T-helper 1 cell (primary cell): ENCODE measurements around the gene FUT7.

ENCODE experiments used
- DNase-seq, 5 donors: peaks; one replicate each; pipeline ENCODE4 v3.0.0-alpha.2; 2012 to 2020

FUT7 gene

DNA sequence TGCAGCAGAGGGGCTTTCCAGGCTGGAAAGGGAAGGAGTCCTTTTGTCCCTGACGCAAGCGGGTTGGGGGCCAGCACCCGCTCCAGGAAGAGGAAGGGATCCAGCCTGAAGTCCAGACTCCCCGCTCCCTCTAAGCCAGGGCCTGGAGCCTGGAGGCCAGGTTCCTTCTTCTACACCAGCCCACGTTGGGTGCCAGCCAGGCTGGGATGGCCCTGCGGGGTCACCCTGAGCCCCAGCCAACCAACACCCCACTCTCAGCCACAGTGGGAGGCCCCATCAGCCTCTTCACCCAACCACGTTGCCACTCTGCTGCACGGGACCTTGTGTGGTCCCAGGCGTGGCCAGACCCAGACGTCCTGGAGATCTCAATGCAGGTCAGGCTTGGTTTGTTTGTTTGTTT, 970 bp upstream of the FUT7 start:
- peak in 1 of 5 donors; percentile 61 for DNase-seq

- DNase-seq = peak in 1 of 5 donors; percentile 88
These were observed 1.1 kb downstream of the FUT7 start for GRCh38 chr9:137030538-137031527.

- peak in 1 of 5 donors; percentile 51 for DNase-seq
These were observed 1.9 kb downstream of the FUT7 start for GRCh38 chr9:137030006-137030405.

DNA sequence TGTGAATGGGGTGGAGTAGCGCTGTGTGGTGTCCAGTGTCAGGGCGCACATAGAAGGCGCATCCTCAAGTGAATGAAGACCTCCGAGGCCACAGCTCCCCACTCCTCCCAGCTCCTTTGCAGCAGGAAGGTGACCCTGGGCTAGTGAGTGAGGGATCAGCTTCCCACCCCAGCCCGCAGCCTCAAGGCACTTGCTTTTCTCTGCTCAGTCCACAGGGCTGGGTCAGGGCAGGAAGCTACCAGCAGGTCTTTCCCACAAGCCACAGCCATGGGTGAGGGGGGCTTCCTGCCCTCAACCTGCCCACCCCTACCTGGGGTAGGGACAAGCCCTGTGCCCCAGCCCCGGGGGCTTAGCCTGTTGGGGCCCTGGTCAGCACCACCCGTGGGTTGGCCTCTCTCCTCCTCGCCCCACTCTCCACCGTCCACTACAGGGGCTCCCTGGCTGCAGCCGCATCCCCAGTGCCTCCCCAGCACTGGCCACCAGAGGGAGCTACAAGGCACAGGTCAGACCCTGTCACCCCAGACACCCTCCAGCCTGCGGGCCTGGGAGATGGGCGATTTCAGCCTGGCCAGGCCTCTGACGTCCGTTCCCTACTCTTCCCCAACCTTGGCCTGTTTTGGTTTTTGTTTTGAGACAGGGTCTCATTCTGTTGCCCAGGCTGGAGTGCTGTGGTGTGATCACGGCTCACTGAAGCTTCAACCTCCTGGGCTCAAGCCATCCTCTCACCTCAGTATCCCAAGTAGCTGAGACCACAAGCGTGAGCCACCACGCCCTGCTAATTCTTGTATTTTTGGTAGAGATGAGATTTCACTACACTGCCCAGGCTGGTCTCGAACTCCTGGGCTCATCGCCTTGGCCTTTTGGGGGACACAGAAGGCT, 2.6 kb downstream of the FUT7 start:
- DNase-seq = peak; percentile 35 to 80 (median 58)

- peak; percentile 56 to 80 (median 66) for DNase-seq
These were observed 3.4 kb downstream of the FUT7 start for GRCh38 chr9:137028263-137029057.

GRCh38 chr9:137027369-137028262, 4.3 kb downstream of the FUT7 start, which contains the start of gene ABCA2:
Gene ABCA2 (minus strand): TSS chr9:137028237. CDS start chr9:137028140, 97 bp downstream.
- no peak for DNase-seq

DNA sequence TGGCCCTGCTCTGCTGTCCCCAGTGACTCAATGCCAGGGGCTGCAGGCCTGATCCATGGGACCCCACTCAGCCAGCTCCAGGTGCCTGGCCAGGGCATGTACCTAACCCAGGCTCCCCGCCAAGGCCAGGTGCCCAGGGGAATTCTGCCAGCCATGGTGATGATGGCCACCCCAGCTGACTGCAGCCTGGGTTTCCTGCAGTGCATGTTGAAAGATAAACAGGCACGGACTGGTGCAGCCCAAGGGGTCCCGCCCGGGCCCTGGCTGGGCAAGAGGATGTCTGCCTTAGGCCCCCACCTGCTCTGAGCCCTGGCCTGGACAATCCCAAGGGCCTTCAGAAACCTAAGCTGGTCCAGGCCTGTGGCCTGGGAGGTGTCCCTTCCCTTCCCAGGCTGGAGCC, 5.1 kb downstream of the FUT7 start:
- no peak for DNase-seq

DNA sequence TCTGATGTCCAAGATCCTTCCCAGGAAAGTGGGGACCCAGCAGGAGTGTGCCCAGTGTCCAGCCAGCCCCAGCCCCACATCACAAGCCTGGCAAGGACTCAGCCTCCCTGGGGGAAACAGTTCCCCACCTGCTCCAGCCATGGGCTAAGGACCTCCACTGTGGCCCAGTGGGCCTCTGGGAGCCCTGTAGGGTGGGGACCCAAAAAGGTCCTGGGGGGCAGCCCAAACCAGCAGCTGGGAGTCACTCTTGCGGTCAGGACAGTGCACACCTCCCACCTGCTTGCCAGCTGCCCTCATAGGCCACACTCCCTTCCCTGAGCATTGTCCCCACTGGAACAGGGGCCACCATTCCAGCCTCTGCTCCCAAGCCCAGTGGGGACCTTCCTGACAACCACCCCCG, 5.5 kb downstream of the FUT7 start:
- DNase-seq = no peak

- no peak for DNase-seq
These were observed 6.3 kb downstream of the FUT7 start for GRCh38 chr9:137025517-137025966.

GRCh38 chr9:137023583-137023991, 8.3 kb downstream of the FUT7 start:
- no peak for DNase-seq

- no peak for DNase-seq
These were observed 8.7 kb downstream of the FUT7 start for GRCh38 chr9:137023157-137023556.

GRCh38 chr9:137022662-137023008, 9.3 kb downstream of the FUT7 start:
- DNase-seq = no peak

DNA sequence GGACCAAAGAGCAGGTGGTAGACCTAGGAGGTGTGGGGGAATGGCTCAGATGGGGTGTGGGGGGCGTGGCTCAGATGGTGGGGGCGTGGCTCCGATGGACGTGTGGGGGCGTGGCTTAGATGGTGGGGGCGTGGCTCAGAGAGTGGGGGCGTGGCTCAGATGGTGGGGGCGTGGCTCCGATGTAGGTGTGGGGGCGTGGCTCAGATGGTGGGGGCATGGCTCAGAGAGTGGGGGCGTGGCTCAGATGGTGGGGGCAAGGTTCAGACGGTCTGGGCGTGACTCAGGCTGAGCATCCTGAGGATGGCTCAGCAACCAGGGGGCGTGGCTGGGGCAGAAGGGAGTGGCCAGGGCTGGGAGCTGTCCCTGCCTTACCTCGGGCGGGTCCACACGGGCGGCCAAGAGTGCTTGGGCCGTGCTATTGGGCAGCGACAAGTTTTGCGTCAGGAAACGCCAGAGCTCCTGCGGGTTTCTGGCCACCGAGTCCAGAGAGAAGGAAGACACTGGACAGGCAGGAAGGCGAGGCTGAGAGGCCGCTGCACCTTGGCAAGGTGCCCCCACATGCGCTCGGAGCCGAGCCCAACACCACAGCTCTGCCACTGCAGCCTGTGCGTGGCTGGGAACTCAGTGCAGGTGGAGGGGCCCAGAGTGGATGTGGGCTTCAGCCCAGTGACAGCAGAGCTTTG, 9.8 kb downstream of the FUT7 start:
- peak; percentile 56 to 78 (median 63) for DNase-seq

DNA sequence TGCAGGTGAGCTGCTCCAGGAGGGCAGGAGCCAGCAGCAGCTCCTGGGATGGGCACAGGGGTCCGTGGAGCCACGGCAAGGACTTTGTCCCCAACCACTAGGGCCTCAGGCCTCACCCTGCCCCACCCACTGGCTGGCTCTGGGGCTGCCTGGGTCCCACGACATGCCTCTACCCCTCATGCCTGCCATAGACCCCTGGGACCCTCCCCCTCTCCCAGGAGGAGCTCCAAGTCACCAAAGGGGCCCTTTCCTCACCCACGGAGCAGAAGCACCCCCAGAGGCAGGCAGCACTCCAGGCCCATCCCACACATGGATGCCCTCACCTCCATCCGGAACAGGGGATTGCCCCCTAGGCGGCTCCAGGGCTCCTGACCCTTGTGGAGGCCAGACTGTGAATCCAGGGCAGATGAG, 10.3 kb downstream of the FUT7 start:
- DNase-seq = no peak

DNA sequence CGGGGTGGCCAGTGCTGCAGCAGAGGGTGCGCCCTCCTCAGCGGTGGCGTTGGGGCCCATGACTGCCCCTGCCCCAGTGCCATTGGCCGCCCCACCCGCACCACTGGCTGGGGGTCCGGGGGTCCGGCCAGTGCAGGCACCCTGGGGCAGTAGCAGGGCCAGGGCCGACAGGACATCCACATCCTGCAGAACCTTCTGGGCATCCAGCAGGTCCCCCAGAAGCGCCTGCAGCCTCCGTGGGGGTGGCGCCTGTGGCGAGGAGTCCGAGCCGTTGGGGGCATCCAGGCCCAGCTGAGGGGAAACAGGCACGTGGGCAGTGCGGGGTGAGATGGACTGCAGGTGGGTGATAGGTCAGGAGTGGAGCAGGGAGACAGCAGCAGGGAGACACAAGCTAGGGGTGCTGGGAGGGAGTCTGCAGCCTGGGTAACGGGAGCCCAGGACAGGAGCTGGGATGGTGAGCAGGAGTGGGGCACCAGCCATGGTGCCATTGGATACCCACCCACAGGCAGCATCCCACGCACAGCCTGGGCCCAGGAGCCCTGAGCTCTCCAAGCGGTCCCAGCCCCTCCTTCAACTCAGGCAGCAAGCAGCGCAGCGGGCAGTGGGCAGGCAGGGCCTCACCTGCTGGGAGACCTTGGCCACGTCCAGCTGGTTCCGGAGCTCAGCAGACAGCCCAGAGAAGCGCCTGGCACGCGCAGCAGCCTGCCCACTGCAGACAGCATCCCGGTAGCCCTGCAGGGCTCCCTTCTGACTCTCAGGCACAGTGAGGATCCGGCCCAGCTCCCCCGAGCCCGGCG, 10.9 kb downstream of the FUT7 start:
- no peak for DNase-seq

DNA sequence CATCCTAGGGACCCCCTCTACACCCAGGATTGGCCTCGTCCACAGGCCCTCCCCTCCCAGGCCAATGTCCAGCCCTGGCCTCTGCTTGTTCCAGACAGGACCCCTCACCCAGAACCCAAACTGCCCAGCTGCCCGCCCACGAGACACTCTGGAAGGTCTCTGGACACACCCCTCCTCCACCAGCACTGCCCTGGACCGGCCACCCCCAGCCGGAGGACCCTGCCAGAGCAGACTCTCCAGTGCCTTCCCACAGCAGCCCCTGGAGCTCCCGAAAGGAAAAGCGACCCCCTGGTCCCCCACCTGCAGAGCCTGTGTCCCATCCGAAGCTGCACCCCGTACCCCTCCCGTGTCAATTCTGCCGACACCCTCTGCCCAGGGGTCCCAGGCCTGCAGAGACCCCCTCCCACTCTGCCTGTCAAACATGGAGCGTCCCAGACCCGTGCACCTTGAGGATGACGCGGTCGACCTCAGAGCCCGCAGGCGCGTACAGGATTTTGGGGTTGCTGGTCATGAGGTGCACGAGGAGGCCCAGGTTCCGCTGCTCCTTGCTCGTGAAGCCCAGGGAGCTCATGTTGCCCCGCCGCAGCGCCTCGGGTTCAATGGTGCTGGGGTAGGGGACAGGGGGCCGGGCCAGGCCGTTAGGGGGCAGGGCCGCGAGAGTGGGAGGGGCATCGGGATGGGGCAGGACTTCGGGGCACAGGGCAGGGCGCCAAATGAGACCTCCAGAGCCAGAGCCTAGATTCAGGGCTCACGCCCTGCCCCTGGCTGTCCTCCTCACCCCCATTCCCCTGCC, 11.8 kb downstream of the FUT7 start:
- DNase-seq = no peak

DNA sequence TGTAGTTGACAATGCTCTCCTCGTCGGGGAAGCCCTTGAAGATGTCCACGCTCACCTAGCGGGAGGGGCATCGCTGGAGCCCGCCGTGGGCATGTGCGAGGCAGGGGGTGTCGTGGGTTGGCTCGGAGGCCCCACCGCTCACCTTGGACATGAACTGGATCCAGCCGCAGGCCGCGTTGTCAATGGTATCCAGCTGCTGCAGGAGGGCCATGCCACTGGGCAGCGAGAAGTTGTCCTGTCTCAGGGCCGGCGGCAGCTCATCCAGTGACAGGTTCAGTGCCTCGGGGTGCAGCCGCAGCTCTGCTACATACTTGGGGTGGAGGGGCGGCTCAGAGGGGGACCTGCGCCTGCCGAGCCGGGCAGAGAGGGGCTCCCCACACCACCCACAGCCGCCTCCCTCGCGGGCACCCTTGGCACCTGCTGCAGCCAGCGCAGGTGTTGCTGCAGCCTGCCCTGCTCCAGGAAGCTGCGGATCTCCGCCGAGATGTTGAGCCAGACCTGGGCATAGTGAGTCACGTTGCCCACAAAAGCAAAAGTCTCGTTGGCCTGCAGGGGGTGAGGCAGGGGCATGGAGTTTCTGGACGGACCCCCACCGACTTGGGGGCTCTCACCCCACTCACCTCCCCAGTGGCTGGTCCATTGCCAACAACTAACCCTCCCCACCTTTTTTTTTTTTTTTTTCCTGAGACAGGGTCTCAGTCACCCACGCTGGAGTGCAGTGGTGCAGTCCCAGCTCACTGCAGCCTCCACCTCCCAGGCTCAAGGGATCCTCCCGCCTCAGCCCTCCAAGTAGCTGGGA, 12.9 kb downstream of the FUT7 start:
- DNase-seq = no peak
